HFF-Myc (cell line): ENCODE data around the gene VWF.

ENCODE experiments used
- DNase-seq: peaks from one replicate; pipeline ENCODE4 v3.0.0-alpha.2; 2011; ENCODE audit warnings: low read depth; ENCODE audit errors: extremely low read depth
- H3K4me3 ChIP-seq: replicated peaks from 2 replicates; pipeline ENCODE4 v1.5.1; 2011; ENCODE audit warnings: low read depth, mild to moderate bottlenecking, control low read depth, low read length
- TF ChIP-seq, protein P1 (sequence below): IDR thresholded peaks from 2 replicates; pipeline ENCODE4 v1.5.1; 2012; ENCODE audit warnings: mild to moderate bottlenecking, low read depth, low read length, control low read depth; ENCODE audit errors: missing control alignments

Gene VWF

DNA sequence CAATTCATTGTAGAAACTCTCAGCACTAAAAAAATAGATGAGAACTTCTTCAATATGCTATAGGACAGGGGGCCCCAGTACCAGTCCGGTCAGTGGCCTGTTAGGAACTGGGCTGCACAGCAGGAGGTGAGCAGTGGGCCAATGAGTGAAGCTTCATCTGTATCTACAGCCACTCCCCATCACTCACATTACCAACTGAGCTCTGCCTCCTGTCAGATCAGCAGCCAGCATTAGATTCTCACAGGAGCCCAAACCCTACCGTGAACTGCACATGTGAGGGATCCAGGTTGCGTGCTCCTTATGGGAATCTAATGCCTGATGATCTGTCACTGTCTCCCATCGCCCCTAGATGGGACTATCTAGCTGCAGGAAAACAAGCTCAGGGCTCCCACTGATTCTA lies 163.7 kb downstream of the VWF start:
- TF ChIP-seq, protein P1, sequence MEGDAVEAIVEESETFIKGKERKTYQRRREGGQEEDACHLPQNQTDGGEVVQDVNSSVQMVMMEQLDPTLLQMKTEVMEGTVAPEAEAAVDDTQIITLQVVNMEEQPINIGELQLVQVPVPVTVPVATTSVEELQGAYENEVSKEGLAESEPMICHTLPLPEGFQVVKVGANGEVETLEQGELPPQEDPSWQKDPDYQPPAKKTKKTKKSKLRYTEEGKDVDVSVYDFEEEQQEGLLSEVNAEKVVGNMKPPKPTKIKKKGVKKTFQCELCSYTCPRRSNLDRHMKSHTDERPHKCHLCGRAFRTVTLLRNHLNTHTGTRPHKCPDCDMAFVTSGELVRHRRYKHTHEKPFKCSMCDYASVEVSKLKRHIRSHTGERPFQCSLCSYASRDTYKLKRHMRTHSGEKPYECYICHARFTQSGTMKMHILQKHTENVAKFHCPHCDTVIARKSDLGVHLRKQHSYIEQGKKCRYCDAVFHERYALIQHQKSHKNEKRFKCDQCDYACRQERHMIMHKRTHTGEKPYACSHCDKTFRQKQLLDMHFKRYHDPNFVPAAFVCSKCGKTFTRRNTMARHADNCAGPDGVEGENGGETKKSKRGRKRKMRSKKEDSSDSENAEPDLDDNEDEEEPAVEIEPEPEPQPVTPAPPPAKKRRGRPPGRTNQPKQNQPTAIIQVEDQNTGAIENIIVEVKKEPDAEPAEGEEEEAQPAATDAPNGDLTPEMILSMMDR = no peak
- DNase-seq = no peak
- H3K4me3 ChIP-seq = no peak overlapping the region

- TF ChIP-seq, protein P1 = no peak
- H3K4me3 ChIP-seq = no peak overlapping the region
- DNase-seq = no peak
Observed at GRCh38 chr12:5956987-5957386, 167.5 kb downstream of the VWF start.

DNA sequence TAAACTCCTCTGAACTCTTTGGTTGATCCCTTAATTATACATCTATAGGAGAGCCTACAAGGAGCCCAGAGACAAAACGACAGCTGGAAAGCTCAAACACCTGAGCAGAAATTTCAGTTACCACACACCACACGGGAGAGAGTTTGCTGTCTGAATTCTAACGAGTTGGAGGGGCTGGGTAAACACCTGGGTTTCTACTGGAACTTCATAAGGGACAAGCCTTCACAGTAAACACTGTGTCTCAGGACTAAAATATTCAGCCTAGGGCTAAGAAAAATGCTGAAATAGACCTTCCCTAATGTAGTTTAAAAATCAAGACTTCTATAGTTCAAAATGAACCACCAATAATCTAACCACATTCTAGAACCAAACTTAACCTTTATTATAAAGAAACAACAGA lies 169.8 kb downstream of the VWF start:
- no peak for DNase-seq
- TF ChIP-seq, protein P1 = no peak
- H3K4me3 ChIP-seq = no peak overlapping the region

DNA sequence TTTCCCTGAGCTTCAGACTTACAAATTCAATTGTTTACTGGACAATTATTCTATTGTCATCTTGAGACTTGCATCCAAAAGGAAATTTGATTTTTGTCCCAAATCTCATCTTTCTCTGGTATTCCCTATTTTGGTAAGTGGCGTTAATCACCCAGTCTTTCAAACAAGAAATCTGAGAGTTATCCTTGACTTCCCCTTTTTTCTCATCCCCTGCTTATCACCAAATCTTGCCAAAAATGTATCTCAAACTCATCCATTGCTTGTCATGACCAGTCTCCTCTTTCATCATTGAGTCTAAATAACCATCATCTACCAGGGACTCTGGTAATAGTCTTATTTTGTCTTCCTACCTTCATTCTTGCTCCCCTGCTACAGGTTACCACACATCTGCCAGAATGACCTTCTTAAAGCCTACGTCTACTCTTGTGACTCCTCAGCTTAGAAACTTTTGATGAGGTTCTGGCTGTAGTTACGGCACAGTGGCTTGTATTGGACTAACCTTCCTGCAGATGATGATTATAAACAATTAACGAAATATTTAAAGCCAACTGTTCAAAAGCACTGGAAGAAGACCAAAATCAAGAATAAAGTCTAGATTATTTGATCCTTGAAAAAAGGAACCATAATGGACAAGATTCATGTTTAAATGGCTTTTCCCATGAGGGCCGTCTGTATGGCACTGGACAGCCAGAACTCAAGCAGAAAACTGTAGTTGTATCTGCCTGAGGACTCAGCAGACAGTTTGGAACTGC lies 170.5 kb downstream of the VWF start:
- no peak overlapping the region for H3K4me3 ChIP-seq
- TF ChIP-seq, protein P1 = no peak
- DNase-seq = no peak

DNA sequence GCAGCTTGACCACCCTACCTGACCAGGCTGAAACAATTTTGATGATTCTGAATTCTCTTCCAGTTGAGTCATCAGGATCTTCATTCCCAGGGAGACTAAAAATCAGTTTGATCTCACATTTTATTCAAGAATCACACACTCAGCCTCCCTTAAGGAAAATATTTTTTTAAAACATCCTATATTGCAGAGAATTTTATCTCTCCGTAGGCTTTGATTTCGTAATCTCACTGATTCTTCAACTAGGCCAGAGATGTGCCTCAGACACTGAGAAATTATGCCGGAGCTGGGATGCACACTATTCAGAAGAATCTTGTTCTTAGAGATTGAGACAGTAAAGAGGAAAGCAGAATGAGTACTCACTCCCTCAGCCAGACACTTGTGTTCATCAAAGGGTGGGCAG lies 172.4 kb downstream of the VWF start:
- TF ChIP-seq, protein P1 = no peak
- H3K4me3 ChIP-seq = no peak overlapping the region
- DNase-seq = no peak

DNA sequence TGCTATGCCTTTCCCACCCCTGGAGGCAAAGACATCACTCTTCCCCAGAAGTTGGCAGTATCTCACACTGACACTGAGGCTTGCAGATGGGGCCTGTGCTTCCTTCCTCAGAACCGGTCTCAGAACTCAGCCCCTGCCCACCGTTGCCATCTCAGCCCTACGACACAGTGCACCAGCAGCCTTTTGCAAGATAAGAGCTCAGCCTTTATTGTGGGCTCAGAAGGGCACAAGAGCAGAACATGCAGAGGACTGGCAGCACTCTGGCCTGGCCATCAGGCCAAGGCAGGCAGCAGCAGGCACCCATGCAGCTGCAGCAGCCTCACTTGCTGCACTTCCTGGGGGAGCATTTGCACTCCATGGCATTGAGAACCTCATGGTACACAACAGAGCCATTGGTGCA lies 175.8 kb downstream of the VWF start:
- TF ChIP-seq, protein P1 = no peak
- no peak for DNase-seq
- H3K4me3 ChIP-seq = no peak overlapping the region

DNA sequence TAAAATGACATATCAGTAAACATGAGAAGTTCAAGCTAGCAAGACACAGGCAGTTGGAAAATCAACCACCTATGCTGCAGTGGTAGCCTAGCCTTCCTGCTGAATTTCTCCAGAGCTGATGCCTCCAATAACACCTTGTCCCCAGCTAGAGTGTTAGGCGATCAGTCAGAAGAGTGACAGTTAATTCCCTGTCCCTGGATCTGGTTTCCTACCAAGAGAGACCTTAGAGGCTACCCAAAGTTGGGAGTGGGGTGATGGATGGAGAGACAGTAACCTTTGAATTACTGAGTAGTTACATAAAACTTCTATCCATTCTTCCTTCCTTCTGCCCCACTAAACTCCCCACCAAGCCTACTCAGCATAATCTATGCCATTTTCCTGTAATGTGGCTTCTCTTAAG lies 177.5 kb downstream of the VWF start:
- no peak for DNase-seq
- TF ChIP-seq, protein P1 = no peak

More for the DNA sequence above, 177.5 kb downstream of the VWF start:
- H3K4me3 ChIP-seq = no peak overlapping the region
